ENCODE results near the gene REX1BD.
"Not testable (repeated sequence)": the region's sequence is repeated elsewhere in the genome, so short reads cannot be mapped to it uniquely, and the experiment has no call there.

REX1BD gene

DNA sequence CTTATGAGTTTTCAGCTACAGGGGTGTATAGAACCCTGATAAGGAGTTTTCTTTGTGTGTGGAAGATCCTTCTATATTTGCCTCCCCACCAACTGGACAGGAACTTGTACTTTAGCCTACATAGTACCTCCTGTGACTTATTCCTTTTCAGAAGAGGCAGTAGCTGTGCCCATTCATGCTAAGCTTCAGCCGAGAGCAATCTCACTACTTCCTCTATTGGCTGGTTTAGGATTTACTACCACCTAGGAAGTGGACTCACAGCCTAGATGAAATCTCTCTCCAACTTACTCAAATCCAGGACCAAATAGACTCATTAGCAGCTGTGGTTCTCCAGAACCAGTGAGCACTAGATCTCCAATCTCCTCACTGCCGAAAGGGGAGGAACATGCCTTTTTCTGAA is 2.3 kb upstream of the REX1BD start:
- peaks cover 12% of the 10 kb centered on the region for H3K4me1 ChIP-seq (ENCODE audit: insufficient read depth, low read length)
- H3K9ac ChIP-seq (ENCODE audit: low read length) = no peak overlapping the region

GRCh38 chr19:18587561-18587960 is 1.0 kb upstream of the REX1BD start:
- H3K27ac ChIP-seq (ENCODE audit: low read depth, low read length) = no peak overlapping the region
- H3K36me3 ChIP-seq (ENCODE audit: insufficient read depth, low read length) = peaks cover 7% of the 10 kb centered on the region
- no peak overlapping the region for H3K4me3 ChIP-seq (ENCODE audit: low read depth in 1 of 2, low read length in 2 of 2)
- no peaks in the 10 kb centered on the region for H3K27me3 ChIP-seq (ENCODE audit: control insufficient read depth in 1 of 2, insufficient read depth in 2 of 2, low read length in 2 of 2)
- H3K9ac ChIP-seq (ENCODE audit: low read length) = no peak overlapping the region
- H3K9me3 ChIP-seq (ENCODE audit: low read length) = no peaks in the 10 kb centered on the region
- peaks cover 12% of the 10 kb centered on the region for H3K4me1 ChIP-seq (ENCODE audit: insufficient read depth, low read length)

More for the DNA sequence above, 2.3 kb upstream of the REX1BD start:
- Histone ChIP-seq H3K36me3 (ENCODE audit: insufficient read depth, low read length) (peaks cover 7% of the 10 kb centered on the region), H3K27me3 (ENCODE audit: control insufficient read depth in 1 of 2, insufficient read depth in 2 of 2, low read length in 2 of 2) (no peaks in the 10 kb centered on the region), H3K27ac (ENCODE audit: low read depth, low read length) (no peak overlapping the region), H3K4me3 (ENCODE audit: low read depth in 1 of 2, low read length in 2 of 2) (no peak overlapping the region), H3K9me3 (ENCODE audit: low read length) (no peaks in the 10 kb centered on the region)

- Histone ChIP-seq H3K9me3 (ENCODE audit: low read length) (no peaks in the 10 kb centered on the region), H3K4me3 (ENCODE audit: low read depth in 1 of 2, low read length in 2 of 2) (peak overlapping the region; percentile 30 to 75), H3K9ac (ENCODE audit: low read length) (no peak overlapping the region), H3K27me3 (ENCODE audit: control insufficient read depth in 1 of 2, insufficient read depth in 2 of 2, low read length in 2 of 2) (no peaks in the 10 kb centered on the region), H3K36me3 (ENCODE audit: insufficient read depth, low read length) (peaks cover 7% of the 10 kb centered on the region), H3K27ac (ENCODE audit: low read depth, low read length) (peak overlapping the region; percentile 88), H3K4me1 (ENCODE audit: insufficient read depth, low read length) (peaks cover 12% of the 10 kb centered on the region)
These were observed 512 bp upstream of the REX1BD start for GRCh38 chr19:18587962-18588610.

DNA sequence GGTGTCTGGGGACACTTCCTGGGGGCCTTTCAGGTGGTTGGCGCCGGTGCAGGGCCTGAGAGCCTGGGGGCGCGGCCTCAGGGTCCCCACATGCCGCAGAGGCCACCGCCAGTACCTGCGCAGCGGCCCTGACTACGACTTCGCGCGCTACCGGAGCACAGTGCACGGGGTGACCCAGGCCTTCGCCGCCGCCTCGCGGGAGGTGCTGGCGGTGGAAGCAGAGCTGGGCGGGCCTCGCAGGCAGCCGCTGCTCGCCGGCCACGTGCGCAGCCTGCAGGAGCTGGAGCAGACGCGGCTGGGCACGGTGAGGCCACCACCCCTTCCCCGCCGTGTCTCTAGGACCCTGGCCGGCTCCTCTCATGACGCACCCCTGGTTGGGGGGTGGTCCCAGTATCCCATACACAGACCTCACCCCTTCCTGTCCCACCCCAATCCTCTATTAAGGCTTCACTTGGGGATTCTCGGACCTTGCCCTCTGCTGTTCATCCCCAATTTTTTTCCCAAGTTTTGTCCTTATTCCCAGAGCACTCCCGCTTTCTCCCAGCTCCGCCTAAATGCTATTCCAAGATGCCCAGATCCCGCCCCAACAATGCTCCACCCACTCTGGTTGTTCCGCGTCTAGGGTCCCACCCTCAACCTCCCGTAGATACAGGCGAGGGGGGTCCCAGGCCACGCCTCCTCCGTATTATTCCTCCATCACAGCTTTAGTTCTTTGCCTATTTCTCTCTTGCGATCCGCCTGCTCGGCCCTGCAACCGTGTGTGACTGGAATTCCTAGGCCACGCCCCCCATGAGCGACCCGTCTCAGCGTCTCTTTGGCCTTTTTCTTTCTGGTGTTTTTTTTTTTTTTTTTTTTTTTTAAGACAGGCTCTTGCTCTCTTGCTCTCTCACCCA is 1.0 kb downstream of the REX1BD start:
- H3K4me3 ChIP-seq (ENCODE audit: low read depth in 1 of 2, low read length in 2 of 2) = peak overlapping the region; percentile 30 to 75
- peak overlapping the region; percentile 39 for H3K9ac ChIP-seq (ENCODE audit: low read length)
- H3K4me1 ChIP-seq (ENCODE audit: insufficient read depth, low read length) = peaks cover 17% of the 10 kb centered on the region

DNA sequence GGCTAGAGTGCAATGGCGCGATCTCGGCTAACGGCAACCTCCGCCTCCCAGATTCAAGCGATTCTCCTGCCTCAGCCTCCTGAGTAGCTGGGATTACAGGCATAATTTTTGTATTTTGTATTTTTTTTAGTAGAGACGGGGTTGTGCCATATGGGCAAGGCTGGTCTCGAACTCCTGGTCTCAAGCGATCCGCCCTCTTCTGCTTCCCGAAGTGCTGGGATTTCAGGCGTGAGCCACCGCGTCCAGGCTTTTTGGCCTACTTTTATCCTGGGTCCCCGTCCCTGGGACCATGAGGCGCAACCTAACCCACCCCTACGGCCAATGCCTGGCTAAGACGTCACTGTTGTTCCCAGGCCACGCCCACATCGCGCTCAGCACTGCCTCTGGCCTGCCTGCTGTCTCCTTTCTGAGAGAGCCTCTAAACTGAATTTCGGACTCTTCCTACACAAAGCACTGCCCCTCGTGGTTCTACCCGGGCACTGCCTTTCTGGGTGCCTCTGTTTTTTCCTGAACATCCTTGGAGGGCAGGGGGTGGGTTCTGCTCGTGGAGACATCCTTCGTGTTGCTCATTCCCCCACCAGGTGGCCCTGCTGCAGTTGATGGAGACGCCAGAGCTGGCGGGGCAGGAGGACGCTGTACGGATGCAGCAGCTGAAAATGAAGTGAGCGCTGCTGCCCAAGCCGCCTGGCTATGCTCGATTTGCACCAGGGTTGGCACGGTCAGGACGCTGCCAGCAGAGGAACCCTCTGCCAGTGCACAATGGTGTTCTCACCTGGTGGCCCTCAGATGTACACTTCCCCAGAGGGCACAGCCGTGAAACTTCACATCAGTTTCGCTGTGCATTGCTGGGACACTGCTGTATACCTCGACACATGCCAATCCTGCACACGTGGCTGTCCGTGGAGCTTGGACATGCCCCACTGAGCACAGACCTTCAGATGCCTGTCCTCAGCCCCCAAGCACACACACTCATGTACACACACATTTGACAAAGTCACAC is 2.0 kb downstream of the REX1BD start:
- Histone ChIP-seq H3K36me3 (ENCODE audit: insufficient read depth, low read length) (peaks cover 7% of the 10 kb centered on the region), H3K4me1 (ENCODE audit: insufficient read depth, low read length) (peaks cover 20% of the 10 kb centered on the region), H3K27ac (ENCODE audit: low read depth, low read length) (no peak overlapping the region), H3K9ac (ENCODE audit: low read length) (no peak overlapping the region), H3K4me3 (ENCODE audit: low read depth in 1 of 2, low read length in 2 of 2) (no peak overlapping the region), H3K9me3 (ENCODE audit: low read length) (no peaks in the 10 kb centered on the region), H3K27me3 (ENCODE audit: control insufficient read depth in 1 of 2, insufficient read depth in 2 of 2, low read length in 2 of 2) (no peaks in the 10 kb centered on the region)

More for the DNA sequence above, 1.0 kb downstream of the REX1BD start:
- Histone ChIP-seq H3K27me3 (ENCODE audit: control insufficient read depth in 1 of 2, insufficient read depth in 2 of 2, low read length in 2 of 2) (no peaks in the 10 kb centered on the region), H3K27ac (ENCODE audit: low read depth, low read length) (peak overlapping the region; percentile 88), H3K9me3 (ENCODE audit: low read length) (no peaks in the 10 kb centered on the region), H3K36me3 (ENCODE audit: insufficient read depth, low read length) (peaks cover 7% of the 10 kb centered on the region)

DNA sequence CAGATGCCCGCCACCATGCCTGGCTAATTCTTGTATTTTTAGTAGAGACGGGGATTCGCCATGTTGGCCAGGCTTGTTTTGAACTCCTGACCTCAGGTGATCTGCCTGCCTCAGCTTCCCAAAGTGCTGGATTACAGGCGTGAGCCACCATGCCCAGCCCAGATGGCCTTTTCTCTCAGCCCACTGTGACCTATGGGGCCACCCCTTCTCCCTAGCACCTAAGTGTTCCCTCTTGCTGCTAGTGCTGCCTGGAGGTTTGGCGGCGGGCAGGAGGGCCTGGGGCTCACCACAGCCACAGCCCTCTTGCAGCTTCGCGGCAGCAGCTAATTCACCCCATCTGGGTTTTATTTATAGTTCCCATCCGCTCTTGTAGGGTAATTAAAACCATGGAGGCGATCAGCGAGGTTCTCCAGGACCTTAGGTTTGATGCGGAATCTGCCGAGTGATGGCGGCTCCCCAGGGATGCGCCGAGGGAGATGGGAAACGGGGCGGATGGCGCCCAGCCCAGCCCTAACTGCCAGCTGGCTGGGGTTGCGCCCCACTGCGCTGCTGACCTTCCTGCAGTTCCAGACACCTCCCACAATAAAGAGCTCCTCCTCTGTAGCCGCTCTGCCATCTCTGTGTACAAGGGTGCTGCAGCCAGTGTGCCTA is 3.3 kb downstream of the REX1BD start:
- Histone ChIP-seq H3K36me3 (ENCODE audit: insufficient read depth, low read length) (peaks cover 7% of the 10 kb centered on the region), H3K9me3 (ENCODE audit: low read length) (no peaks in the 10 kb centered on the region), H3K4me1 (ENCODE audit: insufficient read depth, low read length) (peaks cover 20% of the 10 kb centered on the region), H3K9ac (ENCODE audit: low read length) (no peak overlapping the region), H3K27ac (ENCODE audit: low read depth, low read length) (no peak overlapping the region), H3K27me3 (ENCODE audit: control insufficient read depth in 1 of 2, insufficient read depth in 2 of 2, low read length in 2 of 2) (peaks cover 0 to 8% of the 10 kb centered on the region in 2 donors), H3K4me3 (ENCODE audit: low read depth in 1 of 2, low read length in 2 of 2) (no peak overlapping the region)

DNA sequence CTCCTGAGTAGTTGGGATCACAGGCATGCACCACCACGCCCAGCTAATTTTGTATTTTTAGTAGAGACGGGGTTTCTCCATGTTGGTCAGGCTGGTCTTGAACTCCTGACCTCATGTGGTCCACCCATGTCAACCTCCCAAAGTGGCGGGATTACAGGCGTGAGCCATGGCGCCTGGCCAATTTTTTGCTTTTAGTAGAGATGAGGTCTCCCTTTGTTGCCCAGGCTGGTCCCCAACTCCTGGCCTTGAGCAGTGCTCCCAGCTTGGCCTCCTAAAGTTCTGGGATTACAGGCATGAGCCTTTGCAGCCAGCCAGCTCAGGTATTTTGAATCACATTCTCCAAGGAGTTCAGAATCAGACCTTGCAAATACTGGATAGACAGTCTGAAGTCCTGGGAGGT is 4.1 kb downstream of the REX1BD start:
- Histone ChIP-seq H3K4me1 (ENCODE audit: insufficient read depth, low read length) (peaks cover 20% of the 10 kb centered on the region), H3K27me3 (ENCODE audit: control insufficient read depth in 1 of 2, insufficient read depth in 2 of 2, low read length in 2 of 2) (peaks cover 0 to 16% of the 10 kb centered on the region in 2 donors)
- H3K9ac ChIP-seq (ENCODE audit: low read length); H3K4me3 ChIP-seq (ENCODE audit: low read depth in 1 of 2, low read length in 2 of 2); H3K36me3 ChIP-seq (ENCODE audit: insufficient read depth, low read length); H3K27ac ChIP-seq (ENCODE audit: low read depth, low read length); H3K9me3 ChIP-seq (ENCODE audit: low read length): not testable (repeated sequence)

DNA sequence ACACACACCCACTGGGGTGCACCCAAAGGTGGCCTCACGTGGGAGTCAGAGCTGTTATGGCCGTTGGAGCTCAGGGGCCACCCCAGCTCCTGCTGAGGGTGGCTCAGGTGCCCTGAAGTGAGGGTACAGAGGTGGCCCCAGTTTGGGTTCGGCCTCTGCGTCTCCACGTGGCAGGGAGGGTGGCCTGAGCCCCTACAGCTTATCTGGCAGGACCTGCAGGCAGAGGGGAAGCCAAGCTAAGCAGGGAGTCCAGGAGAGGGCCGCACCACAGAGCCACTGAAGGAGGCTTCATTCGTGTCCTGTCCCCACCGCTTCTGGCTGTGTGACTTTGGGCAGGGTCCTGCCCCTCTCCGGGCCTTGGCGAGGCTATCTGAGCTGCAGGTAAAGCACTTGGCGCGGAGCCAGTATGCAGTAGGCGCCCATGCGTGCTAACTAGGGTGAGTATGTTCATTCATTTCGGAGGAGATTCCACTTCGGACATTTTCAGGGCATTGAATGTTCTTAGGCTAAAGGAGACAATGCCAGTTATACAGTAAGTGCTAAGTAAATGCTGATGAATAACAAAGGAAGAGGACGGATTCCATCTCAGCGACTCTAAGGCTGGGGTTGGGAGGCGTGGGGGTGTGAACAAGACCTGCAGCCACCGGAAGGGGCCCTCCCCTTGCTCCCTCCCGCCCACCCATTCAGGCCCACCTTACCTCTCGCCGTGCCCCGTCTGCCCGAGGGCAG is 4.9 kb downstream of the REX1BD start:
- peaks cover 16% of the 10 kb centered on the region for H3K4me1 ChIP-seq (ENCODE audit: insufficient read depth, low read length)
- H3K9ac ChIP-seq (ENCODE audit: low read length) = no peak overlapping the region
- H3K36me3 ChIP-seq (ENCODE audit: insufficient read depth, low read length) = peaks cover 7% of the 10 kb centered on the region
- peaks cover 0 to 24% of the 10 kb centered on the region in 2 donors for H3K27me3 ChIP-seq (ENCODE audit: control insufficient read depth in 1 of 2, insufficient read depth in 2 of 2, low read length in 2 of 2)
- H3K4me3 ChIP-seq (ENCODE audit: low read depth in 1 of 2, low read length in 2 of 2) = no peak overlapping the region
- no peaks in the 10 kb centered on the region for H3K9me3 ChIP-seq (ENCODE audit: low read length)
- no peak overlapping the region for H3K27ac ChIP-seq (ENCODE audit: low read depth, low read length)

- peaks cover 16% of the 10 kb centered on the region for H3K4me1 ChIP-seq (ENCODE audit: insufficient read depth, low read length)
- no peak overlapping the region for H3K27ac ChIP-seq (ENCODE audit: low read depth, low read length)
- H3K4me3 ChIP-seq (ENCODE audit: low read depth in 1 of 2, low read length in 2 of 2) = peak overlapping the region; percentile 6 to 50
- H3K9me3 ChIP-seq (ENCODE audit: low read length) = no peaks in the 10 kb centered on the region
- H3K9ac ChIP-seq (ENCODE audit: low read length) = peak overlapping the region; percentile 33
- peaks cover 0 to 31% of the 10 kb centered on the region in 2 donors for H3K27me3 ChIP-seq (ENCODE audit: control insufficient read depth in 1 of 2, insufficient read depth in 2 of 2, low read length in 2 of 2)
- peaks cover 7% of the 10 kb centered on the region for H3K36me3 ChIP-seq (ENCODE audit: insufficient read depth, low read length)
These were observed 5.7 kb downstream of the REX1BD start for GRCh38 chr19:18594096-18594823.

Data from muscle layer of colon (tissue), 2 donors.